H9 (cell line): ENCODE measurements around the gene AK5. TPM values are rescaled to one million over a fixed set of nuclear protein-coding genes. Genes with fewer than 3 reads are reported as not detected.
A peak's percentile ranks its signal among the peaks of the same experiment; 100 is the strongest.

Experiments
- DNase-seq: peaks from one replicate; pipeline ENCODE4 v3.0.0-alpha.2; 2017
- H2AFZ ChIP-seq: one replicate; pipeline ENCODE4 v1.6.1; 2013; ENCODE audit warnings: mild to moderate bottlenecking, low read length, control low read depth, moderate library complexity
- H2AK5ac ChIP-seq: 2 replicates; pipeline ENCODE4 v1.6.1; 2013; ENCODE audit warnings: low read length, control low read depth, mixed read lengths; ENCODE audit not compliant: insufficient read length
- H2BK120ac ChIP-seq: one replicate; pipeline ENCODE4 v1.6.1; 2013; ENCODE audit warnings: low read depth, mild to moderate bottlenecking, low read length, control low read depth, inconsistent platforms; ENCODE audit not compliant: poor library complexity, severe bottlenecking
- H2BK12ac ChIP-seq: 2 replicates; pipeline ENCODE4 v1.6.1; 2013; ENCODE audit warnings: low read length, control low read depth, mixed read lengths, low read depth; ENCODE audit not compliant: insufficient read length
- H2BK15ac ChIP-seq: 2 replicates; pipeline ENCODE4 v1.6.1; 2013; ENCODE audit warnings: low read depth, low read length, control low read depth
- H2BK20ac ChIP-seq: one replicate; pipeline ENCODE4 v1.6.1; 2013; ENCODE audit warnings: low read depth, mild to moderate bottlenecking, low read length, control low read depth, inconsistent platforms; ENCODE audit not compliant: poor library complexity, severe bottlenecking
- H2BK5ac ChIP-seq: 2 replicates; pipeline ENCODE4 v1.6.1; 2013; ENCODE audit warnings: low read length, control low read depth, mixed read lengths; ENCODE audit not compliant: insufficient read length
- H3K14ac ChIP-seq: 2 replicates; pipeline ENCODE4 v1.6.1; 2013; ENCODE audit warnings: low read length, control low read depth; ENCODE audit not compliant: insufficient read depth
- H3K18ac ChIP-seq: 2 replicates; pipeline ENCODE4 v1.6.1; 2013; ENCODE audit warnings: low read depth, mild to moderate bottlenecking, mixed read lengths, low read length, control low read depth; ENCODE audit not compliant: insufficient read length
- H3K23ac ChIP-seq: 2 replicates; pipeline ENCODE4 v1.6.1; 2013; ENCODE audit warnings: low read length, control low read depth, mixed read lengths, low read depth; ENCODE audit not compliant: insufficient read length
- H3K23me2 ChIP-seq: 2 replicates; pipeline ENCODE4 v1.6.1; 2013; ENCODE audit warnings: low read depth, mild to moderate bottlenecking, mixed read lengths, low read length, control low read depth; ENCODE audit not compliant: insufficient read length, poor library complexity, severe bottlenecking
- H3K27ac ChIP-seq: 2 replicates; pipeline ENCODE4 v1.5.1; 2013; ENCODE audit warnings: low read length, control low read depth, mixed read lengths, low read depth; ENCODE audit not compliant: insufficient read length
- H3K27me3 ChIP-seq: 2 replicates; pipeline ENCODE4 v1.6.1; 2013; ENCODE audit warnings: low read length, control low read depth, inconsistent platforms; ENCODE audit not compliant: insufficient read depth
- H3K4ac ChIP-seq: 2 replicates; pipeline ENCODE4 v1.6.1; 2013; ENCODE audit warnings: low read depth, mild to moderate bottlenecking, control low read depth, inconsistent platforms, low read length, moderate library complexity
- H3K4me1 ChIP-seq: 2 replicates; pipeline ENCODE4 v1.6.1; 2013; ENCODE audit warnings: low read length, control low read depth, inconsistent platforms; ENCODE audit not compliant: insufficient read depth
- H3K4me2 ChIP-seq: 2 replicates; pipeline ENCODE4 v1.6.1; 2013; ENCODE audit warnings: low read length, control low read depth, mixed read lengths; ENCODE audit not compliant: insufficient read length, insufficient read depth
- H3K56ac ChIP-seq: 2 replicates; pipeline ENCODE4 v1.6.1; 2013; ENCODE audit warnings: low read depth, mild to moderate bottlenecking, mixed read lengths, low read length, control low read depth; ENCODE audit not compliant: insufficient read length
- H3K79me1 ChIP-seq: 2 replicates; pipeline ENCODE4 v1.6.1; 2013; ENCODE audit warnings: low read depth, mild to moderate bottlenecking, moderate library complexity, low read length, control low read depth, inconsistent platforms; ENCODE audit not compliant: insufficient read depth, poor library complexity, severe bottlenecking
- H3K79me2 ChIP-seq: 2 replicates; pipeline ENCODE4 v1.6.1; 2013; ENCODE audit warnings: low read length, control low read depth, inconsistent platforms; ENCODE audit not compliant: insufficient read depth
- H3K9ac ChIP-seq: 2 replicates; pipeline ENCODE4 v1.6.1; 2013; ENCODE audit warnings: low read length, control low read depth, mixed read lengths; ENCODE audit not compliant: insufficient read length; ENCODE audit errors: extremely low read depth
- H3K9me3 ChIP-seq: one replicate; pipeline ENCODE4 v1.6.1; 2013; ENCODE audit warnings: low read depth, low read length, inconsistent platforms; ENCODE audit not compliant: control insufficient read depth
- H3T11ph ChIP-seq: one replicate; pipeline ENCODE4 v1.6.1; 2013; ENCODE audit warnings: mild to moderate bottlenecking, low read length, control low read depth, inconsistent platforms
- H4K20me1 ChIP-seq: one replicate; pipeline ENCODE4 v1.6.1; 2013; ENCODE audit not compliant: control insufficient read depth, insufficient read length, insufficient read depth
- H4K5ac ChIP-seq: 2 replicates; pipeline ENCODE4 v1.6.1; 2013; ENCODE audit warnings: low read depth, mild to moderate bottlenecking, mixed read lengths, low read length, control low read depth; ENCODE audit not compliant: insufficient read length
- H4K8ac ChIP-seq: replicated peaks from 2 replicates; pipeline ENCODE4 v1.6.1; 2013; ENCODE audit warnings: low read length, control low read depth, mixed read lengths, low read depth; ENCODE audit not compliant: insufficient read length
- H4K91ac ChIP-seq: 2 replicates; pipeline ENCODE4 v1.6.1; 2013; ENCODE audit warnings: low read depth, mild to moderate bottlenecking, moderate library complexity, mixed read lengths, low read length, control low read depth; ENCODE audit not compliant: insufficient read length
- H3K27ac Mint-ChIP-seq, 3 experiments: 2 replicates in 2 of 3; 3 replicates in 1 of 3; pipeline ENCODE4 v1.8.0; 2020 to 2021; ENCODE audit warnings: mixed read lengths in 3 of 3, mild to moderate bottlenecking in 1 of 3, moderate library complexity in 1 of 3
- H3K27me3 Mint-ChIP-seq: 2 replicates; pipeline ENCODE4 v1.8.0; 2021; ENCODE audit warnings: low read depth, mild to moderate bottlenecking, moderate library complexity, mixed read lengths
- H3K36me3 Mint-ChIP-seq, 3 experiments: 2 replicates in 2 of 3; 3 replicates in 1 of 3; pipeline ENCODE4 v1.8.0; 2020 to 2021; ENCODE audit warnings: low read depth in 3 of 3, mixed read lengths in 3 of 3; ENCODE audit not compliant: insufficient read depth in 1 of 3
- H3K4me1 Mint-ChIP-seq, 2 experiments: 2 replicates each; pipeline ENCODE4 v1.8.0; 2020; ENCODE audit warnings: mixed read lengths in 2 of 2
- H3K4me3 Mint-ChIP-seq, 2 experiments: 2 replicates in 1 of 2; 3 replicates in 1 of 2; pipeline ENCODE4 v1.8.0; 2020 to 2021; ENCODE audit warnings: mild to moderate bottlenecking in 2 of 2, mixed read lengths in 2 of 2, moderate library complexity in 1 of 2
- H3K9me3 Mint-ChIP-seq, 2 experiments: 2 replicates in 1 of 2; 3 replicates in 1 of 2; pipeline ENCODE4 v1.8.0; 2020; ENCODE audit warnings: mild to moderate bottlenecking in 2 of 2, mixed read lengths in 2 of 2, moderate library complexity in 1 of 2
- WGBS: extraction: QIAGEN DNeasy Blood & Tissue Kit; methylation state at CpG from one replicate; pipeline ENCODE4 v1.1.7; 2013; ENCODE audit warnings: missing lambda C conversion rate, low lambda C conversion rate, mixed read lengths; ENCODE audit not compliant: insufficient read length; ENCODE audit errors: extremely low coverage; 5-methylcytosine and 5-hydroxymethylcytosine counted together
- total RNA-seq: library from RNA; stranded (reverse); gene quantifications from 2 replicates; pipeline ENCODE4 v1.2.1, GENCODE V29; 2021
- TF ChIP-seq, protein P1 (sequence below): fragments of 200-600 bp; sonication (generic); conservative IDR thresholded peaks from 3 replicates; pipeline ENCODE4 v1.8.0; 2021; ENCODE audit warnings: antibody characterized with exemption, mild to moderate bottlenecking

AK5 gene
- total RNA-seq, 1 experiment from 2014 or later = 2.5 TPM

DNA sequence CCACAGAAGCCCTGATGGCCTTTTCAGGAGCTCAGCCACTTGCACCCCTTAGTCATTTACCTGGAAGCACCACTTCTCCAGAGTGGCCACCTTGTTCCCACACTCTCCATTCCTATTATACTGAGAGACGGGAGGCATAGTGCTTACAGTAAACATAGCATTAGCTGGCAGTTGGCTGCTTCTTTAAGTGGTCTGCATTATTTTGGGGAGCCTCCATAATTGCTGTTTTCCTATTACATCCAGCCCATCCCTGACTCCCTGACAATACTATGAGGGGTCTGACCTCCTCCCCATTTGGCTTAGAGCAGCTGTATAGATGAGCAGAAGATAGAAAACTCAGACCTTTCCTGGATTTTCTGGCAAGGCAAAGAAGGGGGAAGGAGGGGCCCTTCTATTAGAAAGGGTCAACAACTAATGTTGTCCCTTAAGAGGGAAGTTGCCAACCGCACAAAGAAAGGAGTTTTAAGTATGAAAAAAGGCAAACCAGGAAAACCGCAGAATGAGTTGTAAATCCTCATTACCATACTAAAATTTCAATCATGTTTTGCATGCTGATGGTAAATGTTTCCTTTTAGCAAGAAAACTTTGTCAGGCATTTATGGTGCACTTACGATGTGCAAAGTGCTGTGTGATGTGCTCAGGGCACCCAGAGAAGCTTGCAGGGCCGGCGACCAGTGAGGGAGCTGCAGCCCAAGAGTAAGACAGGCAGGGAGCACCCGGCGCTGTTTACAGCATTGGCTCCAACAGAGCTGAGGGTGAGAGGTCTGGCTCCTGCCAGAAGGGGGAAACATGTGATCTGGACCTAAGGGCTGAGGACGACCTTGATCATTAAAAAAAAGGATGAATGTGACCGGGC, 233.3 kb downstream of the AK5 start:
- Histone ChIP-seq H4K20me1 (no peaks in the 10 kb centered on the region), H3K23ac (no peak overlapping the region), H3K18ac (peak overlapping the region; percentile 72), H3T11ph (no peak overlapping the region), H2BK12ac (peak overlapping the region; percentile 77), H4K91ac (peak overlapping the region; percentile 63), H3K79me1 (no peaks in the 10 kb centered on the region), H2BK120ac (no peak overlapping the region), H3K27ac (peak overlapping the region; percentile 82), H2AK5ac (no peak overlapping the region), H3K14ac (peak overlapping the region; percentile 32; the same call in 1 of the 2 replicates), H3K4me1 (peaks cover 10% of the 10 kb centered on the region; the same call in 1 of the 2 replicates), H3K4ac (no peak overlapping the region), H3K79me2 (no peaks in the 10 kb centered on the region), H2BK20ac (no peak overlapping the region), H3K4me2 (no peak overlapping the region), H2BK15ac (no peak overlapping the region), H4K8ac (no peak overlapping the region), H3K9me3 (no peaks in the 10 kb centered on the region), H4K5ac (peak overlapping the region; percentile 88), H3K27me3 (no peaks in the 10 kb centered on the region), H3K56ac (no peak overlapping the region), H3K23me2 (no peaks in the 10 kb centered on the region), H2AFZ (no peak overlapping the region), H3K9ac (no peak overlapping the region), H2BK5ac (peak overlapping the region; percentile 48)
- WGBS = no CpG with 5 or more reads among the region's 10 CpGs
- no peaks in the 10 kb centered on the region; a peak in 1 of 7 replicates for H3K36me3 Mint-ChIP-seq
- H3K9me3 Mint-ChIP-seq = no peaks in the 10 kb centered on the region; a peak in 1 of 5 replicates
- 0 out of 5 replicates have a peak overlapping the region, but pooled peaks of 1 of the 2 experiments have one; percentile 18 for H3K4me3 Mint-ChIP-seq
- TF ChIP-seq, protein P1, sequence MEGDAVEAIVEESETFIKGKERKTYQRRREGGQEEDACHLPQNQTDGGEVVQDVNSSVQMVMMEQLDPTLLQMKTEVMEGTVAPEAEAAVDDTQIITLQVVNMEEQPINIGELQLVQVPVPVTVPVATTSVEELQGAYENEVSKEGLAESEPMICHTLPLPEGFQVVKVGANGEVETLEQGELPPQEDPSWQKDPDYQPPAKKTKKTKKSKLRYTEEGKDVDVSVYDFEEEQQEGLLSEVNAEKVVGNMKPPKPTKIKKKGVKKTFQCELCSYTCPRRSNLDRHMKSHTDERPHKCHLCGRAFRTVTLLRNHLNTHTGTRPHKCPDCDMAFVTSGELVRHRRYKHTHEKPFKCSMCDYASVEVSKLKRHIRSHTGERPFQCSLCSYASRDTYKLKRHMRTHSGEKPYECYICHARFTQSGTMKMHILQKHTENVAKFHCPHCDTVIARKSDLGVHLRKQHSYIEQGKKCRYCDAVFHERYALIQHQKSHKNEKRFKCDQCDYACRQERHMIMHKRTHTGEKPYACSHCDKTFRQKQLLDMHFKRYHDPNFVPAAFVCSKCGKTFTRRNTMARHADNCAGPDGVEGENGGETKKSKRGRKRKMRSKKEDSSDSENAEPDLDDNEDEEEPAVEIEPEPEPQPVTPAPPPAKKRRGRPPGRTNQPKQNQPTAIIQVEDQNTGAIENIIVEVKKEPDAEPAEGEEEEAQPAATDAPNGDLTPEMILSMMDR = peak; percentile 56; the same call in 2 of the 3 replicates
- DNase-seq = peak; percentile 87
- peak overlapping the region; percentile 83 to 97 (median 92) for H3K27ac Mint-ChIP-seq
- peaks cover 22 to 25% of the 10 kb centered on the region in 2 experiments for H3K4me1 Mint-ChIP-seq
- peaks cover 1% of the 10 kb centered on the region for H3K27me3 Mint-ChIP-seq
